Measurements from ENCODE around the gene ZNF70.
A peak's percentile ranks its signal among the peaks of the same experiment; 100 is the strongest.

The ZNF70 gene

DNA sequence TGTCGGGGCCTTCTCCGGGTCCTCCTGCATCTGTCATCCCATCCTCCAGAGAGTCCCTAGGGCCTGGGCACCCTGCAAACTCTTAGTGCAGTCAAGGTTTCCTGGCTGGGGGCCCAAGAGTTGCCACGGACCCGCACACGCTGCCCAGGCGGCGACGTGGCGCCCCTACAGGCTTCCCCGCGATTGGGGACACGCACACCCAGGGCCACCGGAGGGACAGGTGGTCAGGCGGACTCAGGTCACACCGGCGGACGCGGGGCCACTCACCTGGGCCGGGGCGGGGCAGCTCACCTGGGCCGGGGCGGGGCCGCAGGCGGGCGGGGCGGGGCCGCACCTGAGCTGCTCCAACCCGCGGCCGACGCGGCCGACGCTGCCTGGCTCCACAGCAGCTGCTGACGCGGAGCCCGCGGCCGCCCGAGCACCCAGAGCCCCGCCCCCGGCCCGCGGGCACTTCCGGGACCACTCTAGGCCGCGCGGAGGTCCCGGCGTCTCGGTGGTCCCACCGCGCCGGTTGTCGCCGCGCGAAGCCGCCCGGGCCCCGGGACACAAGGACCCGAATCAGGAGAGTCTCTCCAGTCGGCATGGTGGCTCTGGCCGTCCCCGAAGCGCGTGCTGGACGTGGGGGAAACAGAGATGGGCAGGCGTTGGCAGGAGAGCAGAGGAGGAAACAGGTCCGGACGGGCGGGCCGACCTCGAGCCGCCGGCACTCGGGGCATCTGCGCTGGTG is at the start of gene ZNF70:
ZNF70 (minus strand) TSS at position 399 of the 727 bp plus-strand sequence. CDS start 5,972 bp downstream, outside the sequence.
- DNase-seq, result peak; percentile 89

DNA sequence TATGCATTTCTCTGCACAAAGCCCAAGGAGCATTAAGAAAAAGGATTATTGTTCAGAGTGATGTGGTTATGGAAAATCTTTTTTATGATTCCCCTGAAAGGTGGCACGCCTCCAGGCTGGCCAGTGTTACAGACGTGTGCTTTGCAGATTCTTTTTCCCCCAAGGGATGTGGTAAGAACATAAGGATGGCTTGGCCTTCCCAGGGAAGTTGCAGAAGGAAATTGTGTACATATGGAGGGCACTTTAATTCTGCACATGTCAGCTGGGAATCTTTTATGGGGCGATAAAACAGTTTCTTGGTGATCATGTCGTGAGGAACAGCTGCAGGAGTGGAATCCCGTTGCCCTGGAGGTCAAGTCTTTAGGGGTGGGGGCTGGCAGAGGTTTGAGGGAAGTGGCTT is 45.5 kb upstream of the ZNF70 start:
- no peak for DNase-seq

DNA sequence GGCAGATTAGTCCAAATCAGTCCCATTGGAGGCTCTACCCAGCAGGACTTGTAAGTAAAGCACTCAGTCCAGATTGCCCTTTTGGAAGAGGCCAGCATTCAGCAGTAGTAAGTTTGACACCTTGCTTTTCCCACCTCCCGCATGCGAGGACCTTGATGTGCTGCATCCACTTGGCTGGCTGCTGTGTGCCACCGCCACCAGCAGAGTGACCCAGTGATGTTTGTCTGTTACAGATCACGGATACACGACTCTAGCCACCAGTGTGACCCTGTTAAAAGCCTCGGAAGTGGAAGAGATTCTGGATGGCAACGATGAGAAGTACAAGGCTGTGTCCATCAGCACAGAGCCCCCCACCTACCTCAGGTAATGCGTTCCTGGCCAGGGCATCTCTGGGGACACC is 42.4 kb upstream of the ZNF70 start:
- no peak for DNase-seq

DNA sequence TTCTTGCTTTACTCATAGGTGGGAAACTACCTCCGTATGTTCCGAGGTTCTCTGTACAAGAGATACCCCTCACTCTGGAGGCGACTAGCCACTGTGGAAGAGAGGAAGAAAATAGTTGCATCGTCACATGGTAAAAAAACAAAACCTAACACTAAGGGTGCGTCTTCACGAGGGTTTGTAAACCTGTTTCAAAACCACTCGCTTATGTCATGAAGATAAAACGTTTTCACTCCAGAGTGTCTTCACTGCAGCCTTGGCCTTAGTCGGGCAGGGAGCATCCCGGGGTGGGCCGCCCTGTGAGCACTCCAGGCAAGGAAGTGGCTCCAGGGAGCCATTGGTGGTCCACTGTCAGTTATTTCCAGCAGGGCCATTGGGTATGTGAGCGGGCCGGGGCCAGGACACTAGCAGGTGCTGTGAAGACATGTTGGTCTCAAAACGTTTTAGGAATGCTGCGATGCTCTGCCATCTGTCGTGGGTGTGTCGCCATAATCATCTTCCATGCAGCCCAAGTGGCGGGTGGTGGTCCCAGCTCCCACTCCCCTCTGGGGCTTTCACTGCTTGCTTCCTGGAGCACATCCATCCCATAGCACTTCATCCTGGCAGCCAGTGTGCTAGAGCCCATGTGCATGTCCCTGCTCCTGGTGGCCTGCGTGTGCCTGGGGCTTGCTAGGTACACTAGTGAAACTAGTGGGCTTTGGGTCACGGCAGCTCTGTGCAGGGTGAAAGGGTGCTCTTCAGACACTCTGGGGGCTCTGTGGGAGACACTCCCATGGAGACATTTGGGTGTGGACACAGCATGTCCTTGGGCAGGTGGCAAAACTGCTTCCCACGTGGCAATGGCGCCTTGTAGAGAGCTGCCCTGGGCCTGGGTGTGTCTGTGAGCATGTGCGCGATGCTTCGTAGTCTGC is 41.1 kb upstream of the ZNF70 start:
- no peak for DNase-seq

DNA sequence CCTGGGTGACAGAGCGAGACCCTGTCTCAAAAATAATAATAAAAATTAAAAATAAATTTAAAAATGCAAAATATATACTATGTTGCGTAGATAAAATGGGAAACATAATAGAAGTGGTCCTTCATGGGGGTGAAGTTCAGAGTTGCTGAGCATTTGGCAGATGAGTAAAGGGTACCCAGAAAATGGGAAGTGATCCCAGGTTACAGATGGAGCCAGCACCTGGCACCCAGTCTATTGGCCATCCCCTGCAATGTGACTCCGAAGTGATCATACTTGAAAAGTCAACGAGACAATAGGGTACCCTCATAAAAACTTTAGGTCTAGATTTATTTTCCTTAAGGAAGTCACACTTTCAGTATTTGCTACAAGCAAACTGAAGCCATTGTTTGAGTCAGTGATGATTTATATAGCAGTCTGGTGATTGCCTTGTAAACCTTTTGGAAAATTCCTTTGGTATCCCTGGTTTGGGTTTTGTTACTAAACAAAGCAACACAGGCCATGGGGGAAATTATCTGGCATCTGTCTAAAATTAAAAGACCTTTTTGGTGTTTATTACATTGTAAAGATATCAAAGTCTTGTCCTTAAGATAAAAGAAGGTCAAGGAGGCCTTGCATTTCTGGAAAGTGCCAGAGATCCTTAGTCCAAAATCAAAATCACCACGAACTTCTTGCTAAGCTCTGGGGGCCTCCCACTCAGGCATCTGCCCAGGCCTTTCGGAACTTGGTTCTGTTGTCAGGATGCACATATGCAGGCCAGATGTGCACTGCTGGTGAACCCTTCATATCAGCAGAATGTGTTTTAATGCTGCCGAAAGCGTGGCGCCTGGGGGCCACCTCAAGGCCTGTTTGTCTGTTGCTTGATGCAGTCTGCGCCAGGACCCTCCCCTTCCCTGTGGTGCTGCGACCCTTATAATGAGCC is 40.2 kb upstream of the ZNF70 start:
- DNase-seq, result no peak

DNA sequence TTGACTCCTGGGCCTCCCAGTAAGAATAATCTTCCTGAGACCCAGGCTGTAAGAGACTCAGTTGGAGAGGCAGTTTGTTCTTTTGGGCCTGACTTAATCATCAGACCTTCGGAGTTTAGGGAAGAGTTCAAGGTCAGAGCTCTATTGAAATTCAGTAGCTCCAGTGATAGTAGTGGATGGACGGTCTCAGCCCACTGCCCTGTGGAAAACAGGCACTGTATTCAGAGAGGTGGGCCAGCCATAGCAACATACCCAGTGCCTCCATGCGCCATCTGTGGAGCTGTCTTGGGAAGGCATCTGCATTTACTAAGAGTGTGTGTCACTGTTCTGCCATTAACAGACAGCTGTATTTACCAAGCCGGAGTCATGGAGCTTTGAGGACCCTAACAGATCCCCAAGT is 38.7 kb upstream of the ZNF70 start:
- peak; percentile 8 for DNase-seq

DNA sequence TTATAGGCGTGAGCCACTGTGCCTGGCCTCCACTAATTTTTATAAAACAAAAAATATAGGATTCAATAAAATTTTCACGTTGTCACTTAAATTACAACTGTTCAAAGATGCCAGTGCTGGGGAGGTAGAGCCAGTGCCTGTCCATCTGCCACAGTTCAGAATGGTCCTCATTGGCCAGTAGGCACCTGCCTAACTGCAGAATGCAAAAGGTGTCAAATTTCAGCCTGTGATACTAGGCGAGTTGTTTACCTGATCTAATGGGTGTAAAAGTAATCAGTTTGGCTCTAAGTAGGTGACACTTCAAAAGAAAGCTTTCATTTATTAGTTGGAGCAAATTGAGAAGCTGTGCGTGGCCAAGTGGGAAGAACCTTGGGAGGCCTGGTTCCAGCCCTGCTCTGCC is 38.2 kb upstream of the ZNF70 start:
- DNase-seq, result peak; percentile 9

DNA sequence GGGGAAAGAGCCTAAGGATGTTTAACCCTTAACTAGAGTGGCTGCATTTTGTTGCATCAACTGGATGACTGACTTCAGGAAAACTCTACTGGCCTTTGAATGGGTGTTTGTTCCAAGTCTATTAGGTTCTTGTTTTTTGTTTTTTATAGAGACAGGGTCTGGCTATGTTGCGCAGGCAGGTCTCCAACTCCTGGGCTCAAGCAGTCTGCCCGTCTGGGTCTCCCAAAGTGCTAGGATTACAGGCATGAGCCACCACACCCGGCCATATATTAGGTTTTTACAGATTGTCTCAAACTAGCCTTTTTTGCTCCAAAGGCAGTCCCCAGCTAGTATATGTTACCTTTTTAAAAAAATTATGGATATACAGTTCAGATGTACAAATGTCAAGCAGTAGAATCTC is 37.0 kb upstream of the ZNF70 start:
- DNase-seq, result no peak

DNA sequence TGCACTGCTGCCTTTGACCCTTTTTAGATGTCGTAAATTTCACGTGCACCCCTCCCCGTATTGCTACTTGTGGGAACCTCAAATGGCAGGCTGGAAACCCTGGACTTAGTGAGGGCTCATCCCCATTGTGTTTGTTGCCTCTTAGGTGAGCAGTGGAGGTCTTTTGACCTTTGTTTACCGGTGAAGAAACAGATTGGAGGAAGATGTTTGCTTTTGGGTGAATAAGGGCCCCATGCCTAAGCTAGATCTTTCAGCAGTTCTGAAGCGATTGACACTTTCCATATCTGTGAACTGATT is 36.6 kb upstream of the ZNF70 start:
- DNase-seq, result no peak

DNA sequence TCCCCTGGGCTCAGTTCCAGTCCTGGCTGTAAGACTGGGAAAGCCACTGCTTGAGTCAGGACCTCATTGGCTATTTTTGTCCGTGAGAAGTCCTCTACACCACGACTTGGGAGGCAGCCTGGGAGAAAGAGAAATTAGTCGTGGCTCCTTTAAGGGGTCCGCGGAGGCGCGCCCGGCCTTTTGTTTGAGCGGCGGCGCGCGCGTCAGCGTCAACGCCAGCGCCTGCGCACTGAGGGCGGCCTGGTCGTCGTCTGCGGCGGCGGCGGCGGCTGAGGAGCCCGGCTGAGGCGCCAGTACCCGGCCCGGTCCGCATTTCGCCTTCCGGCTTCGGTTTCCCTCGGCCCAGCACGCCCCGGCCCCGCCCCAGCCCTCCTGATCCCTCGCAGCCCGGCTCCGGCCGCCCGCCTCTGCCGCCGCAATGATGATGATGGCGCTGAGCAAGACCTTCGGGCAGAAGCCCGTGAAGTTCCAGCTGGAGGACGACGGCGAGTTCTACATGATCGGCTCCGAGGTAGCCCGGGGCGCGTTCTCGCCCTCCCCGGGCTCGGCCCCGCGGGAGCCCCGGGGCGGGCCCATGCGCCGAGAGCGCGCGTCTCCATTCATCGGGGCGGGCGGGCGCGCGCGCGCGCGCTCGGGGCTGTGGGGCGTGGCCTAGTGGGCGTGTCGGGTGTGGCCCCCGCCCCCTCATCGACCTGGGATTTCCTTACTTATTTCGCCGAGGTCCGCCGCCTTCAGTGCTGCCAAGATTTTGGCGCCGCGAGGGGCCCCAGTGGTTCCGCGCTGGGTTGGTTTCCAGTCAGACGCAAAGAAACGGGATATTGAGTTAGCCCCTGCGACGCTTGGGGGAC is 36.1 kb upstream of the ZNF70 start, which contains the start of gene SMARCB1:
SMARCB1 (plus strand) TSS at position 215 of the 848 bp plus-strand sequence; CDS start at position 419, 204 bp downstream.
- DNase-seq, result peak; percentile 73

DNA sequence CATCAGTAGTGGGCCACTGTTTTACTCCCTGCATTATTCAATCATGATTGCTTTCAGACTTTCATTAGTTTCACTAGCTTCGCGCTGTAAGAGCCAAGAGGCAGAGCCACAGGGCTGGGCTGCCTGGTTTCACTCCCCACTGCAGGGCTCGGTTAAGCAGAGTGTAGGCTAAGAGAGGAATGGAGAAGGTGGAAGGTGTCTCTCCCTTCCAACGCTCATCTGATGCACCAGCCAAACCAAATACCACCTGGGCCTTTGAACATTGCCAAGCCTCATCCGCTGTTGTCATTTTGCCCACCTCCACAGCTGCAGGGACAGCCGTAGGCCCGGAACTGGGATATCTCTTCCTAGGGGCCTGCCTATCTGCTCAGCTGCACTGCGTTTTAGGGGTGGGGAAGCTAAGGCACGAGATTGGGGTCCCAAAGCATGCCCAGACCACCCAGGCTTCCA is 35.4 kb upstream of the ZNF70 start:
- no peak for DNase-seq

DNA sequence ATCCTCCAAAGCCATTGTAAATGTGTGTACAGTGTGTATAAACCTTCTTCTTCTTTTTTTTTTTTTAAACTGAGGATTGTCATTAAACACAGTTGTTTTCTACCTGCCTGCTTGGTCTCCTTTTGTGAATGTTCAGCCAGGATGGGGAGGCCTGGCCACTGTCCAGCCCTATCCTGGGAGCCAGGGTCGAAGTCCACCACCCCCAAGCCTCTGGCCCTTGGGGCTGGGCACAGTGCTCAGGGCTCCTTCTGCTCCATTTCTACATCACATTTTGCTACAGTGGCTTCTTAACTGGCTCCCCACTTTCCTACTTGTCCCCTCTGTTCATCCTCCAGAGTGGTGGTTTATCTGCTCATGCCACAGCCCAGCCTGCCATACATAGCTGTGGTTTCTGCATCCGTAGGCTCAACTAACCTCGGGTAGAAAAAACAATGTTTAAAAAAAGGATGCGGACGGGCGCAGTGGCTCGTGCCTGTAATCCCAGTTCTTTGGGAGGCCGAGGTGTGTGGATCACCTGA is 33.4 kb upstream of the ZNF70 start:
- no peak for DNase-seq

DNA sequence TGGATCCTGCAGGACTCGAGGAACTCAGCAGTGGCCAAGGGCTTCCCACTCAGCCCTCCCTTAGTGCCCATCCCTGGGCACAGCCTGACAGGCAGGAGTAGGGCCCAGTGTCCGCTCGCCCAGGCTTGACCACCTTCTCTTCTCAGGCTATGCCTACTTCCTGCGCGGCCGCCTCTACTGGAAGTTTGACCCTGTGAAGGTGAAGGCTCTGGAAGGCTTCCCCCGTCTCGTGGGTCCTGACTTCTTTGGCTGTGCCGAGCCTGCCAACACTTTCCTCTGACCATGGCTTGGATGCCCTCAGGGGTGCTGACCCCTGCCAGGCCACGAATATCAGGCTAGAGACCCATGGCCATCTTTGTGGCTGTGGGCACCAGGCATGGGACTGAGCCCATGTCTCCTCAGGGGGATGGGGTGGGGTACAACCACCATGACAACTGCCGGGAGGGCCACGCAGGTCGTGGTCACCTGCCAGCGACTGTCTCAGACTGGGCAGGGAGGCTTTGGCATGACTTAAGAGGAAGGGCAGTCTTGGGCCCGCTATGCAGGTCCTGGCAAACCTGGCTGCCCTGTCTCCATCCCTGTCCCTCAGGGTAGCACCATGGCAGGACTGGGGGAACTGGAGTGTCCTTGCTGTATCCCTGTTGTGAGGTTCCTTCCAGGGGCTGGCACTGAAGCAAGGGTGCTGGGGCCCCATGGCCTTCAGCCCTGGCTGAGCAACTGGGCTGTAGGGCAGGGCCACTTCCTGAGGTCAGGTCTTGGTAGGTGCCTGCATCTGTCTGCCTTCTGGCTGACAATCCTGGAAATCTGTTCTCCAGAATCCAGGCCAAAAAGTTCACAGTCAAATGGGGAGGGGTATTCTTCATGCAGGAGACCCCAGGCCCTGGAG is 32.6 kb upstream of the ZNF70 start:
- DNase-seq, result no peak

DNA sequence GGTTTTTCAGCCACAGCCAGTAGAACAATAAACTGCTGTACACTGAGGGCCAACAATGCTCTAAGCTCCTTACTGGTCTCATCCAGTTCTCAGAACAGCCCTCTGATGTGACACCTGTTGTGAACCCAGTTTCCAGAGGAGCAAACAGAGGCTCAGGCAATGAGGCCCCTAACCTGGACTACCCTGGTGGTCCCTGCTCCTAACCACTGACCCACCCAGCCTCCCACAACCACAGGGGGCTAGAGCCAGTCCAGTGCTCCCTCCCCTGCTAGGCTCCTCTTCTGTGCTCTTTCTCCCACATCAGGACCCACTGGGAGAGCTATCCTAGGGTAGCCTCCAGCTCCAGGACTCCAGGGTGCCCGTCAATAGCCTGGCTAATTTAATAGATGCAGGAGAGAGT is 31.8 kb upstream of the ZNF70 start:
- no peak for DNase-seq

DNA sequence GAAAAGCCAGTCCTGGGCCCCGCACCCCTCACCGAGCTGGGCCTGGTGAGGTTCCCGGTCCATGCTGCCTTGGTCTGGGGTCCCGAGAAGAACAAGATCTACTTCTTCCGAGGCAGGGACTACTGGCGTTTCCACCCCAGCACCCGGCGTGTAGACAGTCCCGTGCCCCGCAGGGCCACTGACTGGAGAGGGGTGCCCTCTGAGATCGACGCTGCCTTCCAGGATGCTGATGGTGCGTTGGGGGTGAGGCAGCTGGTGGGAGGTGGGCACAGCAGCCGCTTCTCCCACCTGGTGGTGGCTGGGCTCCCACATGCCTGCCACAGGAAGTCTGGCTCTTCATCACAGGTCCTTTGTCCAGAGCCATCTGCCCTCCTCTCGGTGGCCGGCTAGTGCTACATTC is 31.3 kb upstream of the ZNF70 start:
- DNase-seq, result no peak

DNA sequence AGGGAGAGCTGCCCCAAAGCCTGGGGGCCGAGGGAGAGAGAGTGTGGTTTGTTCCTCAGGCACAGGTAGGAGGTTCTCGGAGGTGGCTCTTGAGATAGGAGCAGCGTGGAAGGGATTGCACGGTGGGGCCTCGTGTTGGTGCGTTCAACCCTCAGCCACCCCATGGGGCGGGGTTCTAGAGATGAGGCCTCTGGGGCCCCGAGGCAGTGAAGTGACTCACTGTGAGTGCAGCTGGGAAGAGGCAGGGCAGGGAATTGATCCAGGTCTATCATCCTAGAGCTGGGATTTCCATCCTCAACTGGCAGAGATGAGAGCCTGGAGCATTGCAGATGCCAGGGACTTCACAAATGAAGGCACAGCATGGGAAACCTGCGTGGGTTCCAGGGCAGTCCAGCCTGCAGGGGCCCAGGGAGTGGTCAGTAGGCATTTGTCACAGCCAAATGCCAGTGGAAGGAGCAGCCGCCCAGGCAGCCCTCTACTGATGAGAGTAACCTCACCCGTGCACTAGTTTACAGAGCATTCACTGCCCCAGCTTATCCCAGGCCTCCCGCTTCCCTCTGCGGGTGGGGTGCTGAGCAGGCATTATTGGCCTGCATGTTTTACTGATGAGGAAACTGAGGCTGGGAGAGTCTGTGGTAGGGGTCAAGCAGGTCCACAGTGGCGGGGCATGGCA is 30.7 kb upstream of the ZNF70 start:
- DNase-seq, result no peak

DNA sequence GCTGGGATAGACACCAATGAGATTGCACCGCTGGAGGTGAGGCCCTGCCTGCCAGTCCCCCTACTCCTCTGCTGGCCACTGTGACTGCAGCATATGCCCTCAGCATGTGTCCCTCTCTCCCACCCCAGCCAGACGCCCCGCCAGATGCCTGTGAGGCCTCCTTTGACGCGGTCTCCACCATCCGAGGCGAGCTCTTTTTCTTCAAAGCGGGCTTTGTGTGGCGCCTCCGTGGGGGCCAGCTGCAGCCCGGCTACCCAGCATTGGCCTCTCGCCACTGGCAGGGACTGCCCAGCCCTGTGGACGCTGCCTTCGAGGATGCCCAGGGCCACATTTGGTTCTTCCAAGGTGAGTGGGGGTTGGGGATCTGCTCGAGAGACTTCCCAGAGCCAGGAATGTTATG is 30.2 kb upstream of the ZNF70 start:
- no peak for DNase-seq

DNA sequence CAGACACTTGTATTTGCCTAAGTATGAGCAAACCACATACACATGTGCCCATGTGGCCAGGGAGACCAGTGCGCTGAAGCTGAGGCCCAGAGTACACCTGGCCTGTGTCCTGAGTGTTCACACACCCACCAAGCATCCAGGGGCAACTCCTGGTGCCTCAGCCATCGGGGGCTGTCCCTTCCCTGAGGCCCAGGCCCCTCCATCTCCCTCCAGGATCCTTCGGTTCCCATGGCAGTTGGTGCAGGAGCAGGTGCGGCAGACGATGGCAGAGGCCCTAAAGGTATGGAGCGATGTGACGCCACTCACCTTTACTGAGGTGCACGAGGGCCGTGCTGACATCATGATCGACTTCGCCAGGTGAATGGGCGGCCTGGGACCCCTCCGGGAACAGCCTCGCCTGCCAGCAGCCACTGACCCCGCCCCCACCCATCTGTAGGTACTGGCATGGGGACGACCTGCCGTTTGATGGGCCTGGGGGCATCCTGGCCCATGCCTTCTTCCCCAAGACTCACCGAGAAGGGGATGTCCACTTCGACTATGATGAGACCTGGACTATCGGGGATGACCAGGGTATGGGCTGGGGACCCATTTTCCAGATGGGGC is 29.3 kb upstream of the ZNF70 start:
- DNase-seq, result no peak

DNA sequence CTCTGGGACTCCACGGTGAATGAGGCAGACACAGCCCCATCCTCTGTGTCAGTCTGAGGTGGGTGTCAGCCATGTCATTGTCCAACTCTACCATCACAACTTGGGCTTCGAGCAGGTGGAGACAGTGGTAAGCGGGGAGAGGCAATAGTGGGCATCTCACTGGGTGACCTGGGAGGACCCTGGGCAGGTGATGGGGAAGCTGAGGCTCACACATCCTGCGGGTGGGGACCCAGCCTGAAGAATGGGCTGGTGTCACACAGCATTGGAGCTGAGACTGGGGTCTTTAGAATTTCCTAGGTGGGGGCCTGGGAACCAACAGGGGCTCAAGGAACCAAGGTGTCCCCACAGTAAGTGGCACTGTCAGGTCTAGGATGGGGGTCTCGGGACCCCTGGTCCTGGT is 28.8 kb upstream of the ZNF70 start:
- no peak for DNase-seq

DNA sequence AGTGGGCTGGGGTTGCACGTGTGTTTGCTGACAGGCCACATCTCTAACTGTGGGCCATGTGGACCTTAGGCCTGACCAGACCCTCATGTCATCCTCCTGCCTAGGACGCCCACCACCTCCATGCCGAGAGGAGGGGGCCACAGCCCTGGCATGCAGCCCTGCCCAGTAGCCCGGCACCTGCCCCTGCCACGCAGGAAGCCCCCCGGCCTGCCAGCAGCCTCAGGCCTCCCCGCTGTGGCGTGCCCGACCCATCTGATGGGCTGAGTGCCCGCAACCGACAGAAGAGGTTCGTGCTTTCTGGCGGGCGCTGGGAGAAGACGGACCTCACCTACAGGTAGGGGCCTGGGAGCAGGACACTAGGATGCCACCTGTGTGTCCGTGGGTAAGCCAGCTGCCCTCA is 28.2 kb upstream of the ZNF70 start:
- no peak for DNase-seq

Measured in NCI-H146 (cell line).